GM12878 (cell line): ENCODE measurements around the gene DCPS. TPM values are rescaled to one million over a fixed set of nuclear protein-coding genes. Genes with fewer than 3 reads are reported as not detected.

ENCODE experiments used
- CHD2 ChIP-seq: IDR thresholded peaks from 2 replicates; pipeline ENCODE4 v1.6.1; 2011; ENCODE audit warnings: low read depth, low read length, improper control_type of control experiment, borderline replicate concordance
- FOXK2 ChIP-seq: fragments of 450-650 bp; IDR thresholded peaks from 2 replicates; pipeline ENCODE4 v1.6.1; 2017; ENCODE audit warnings: mild to moderate bottlenecking, moderate library complexity
- HDAC2 ChIP-seq: fragments of 200-600 bp; sonication (generic); IDR thresholded peaks from 2 replicates; pipeline ENCODE4 v1.6.1; 2017
- NFYA ChIP-seq: IDR thresholded peaks from 2 replicates; pipeline ENCODE4 v1.6.1; 2011; ENCODE audit warnings: low read depth, mild to moderate bottlenecking, low read length, improper control_type of control experiment, borderline replicate concordance
- POLR2AphosphoS5 ChIP-seq: IDR thresholded peaks from 2 replicates; pipeline ENCODE4 v1.6.1; 2011; ENCODE audit warnings: mild to moderate bottlenecking, low read length, inconsistent platforms
- RAD21 ChIP-seq: IDR thresholded peaks from 2 replicates; pipeline ENCODE4 v1.6.1; 2011; ENCODE audit warnings: mild to moderate bottlenecking, low read depth, low read length, moderate library complexity; ENCODE audit not compliant: insufficient read depth
- RELA ChIP-seq: fragments of 450-650 bp; IDR thresholded peaks from 2 replicates; pipeline ENCODE4 v1.8.0; 2014; ENCODE audit warnings: borderline replicate concordance; ENCODE audit not compliant: partially characterized antibody
- SMAD1 ChIP-seq: fragments of 450-650 bp; IDR thresholded peaks from 2 replicates; pipeline ENCODE4 v1.6.1; 2018; ENCODE audit warnings: mild to moderate bottlenecking, low read depth; ENCODE audit not compliant: partially characterized antibody
- SMC3 ChIP-seq: IDR thresholded peaks from 2 replicates; pipeline ENCODE4 v1.6.1; 2011; ENCODE audit warnings: low read length, improper control_type of control experiment, borderline replicate concordance
- SUPT20H ChIP-seq: IDR thresholded peaks from 2 replicates; pipeline ENCODE4 v1.6.1; 2011; ENCODE audit warnings: low read depth, mild to moderate bottlenecking, low read length, moderate library complexity, borderline replicate concordance; ENCODE audit not compliant: control insufficient read depth
- ZZZ3 ChIP-seq: IDR thresholded peaks from 2 replicates; pipeline ENCODE4 v1.6.1; 2011; ENCODE audit warnings: low read depth; ENCODE audit not compliant: control insufficient read depth, insufficient read length
- polyA plus RNA-seq, 11 experiments: library from polyadenylated mRNA; depleted of rRNA in 4 of 11; unstranded in 6 of 11; stranded (reverse) in 5 of 11; fragments of >200 nt; fragmentation: Nextera tagmentation in 4 of 11; fragmentation: Illumina TruSeq in 1 of 11; extraction: Ambion mirVana in 4 of 11; extraction: Trizol in 1 of 11; gene quantifications; 1 replicate in 1 of 11; 2 replicates in 10 of 11; pipeline versions ENCODE4 v1.2.1 to v1.2.3, GENCODE V29; 2011 to 2016; ENCODE audit warnings: inconsistent platforms in 2 of 11, missing spikeins in 2 of 11, low read depth in 1 of 11
- total RNA-seq, 4 experiments: library from RNA; depleted of rRNA in 3 of 4; stranded (reverse); fragments of >200 nt in 3 of 4; fragmentation: Illumina TruSeq in 1 of 4; extraction: Trizol in 1 of 4; gene quantifications; 2 replicates each; pipeline versions ENCODE4 v1.2.1 to v1.2.3, GENCODE V29; 2013 to 2021
- TF ChIP-seq, protein P1 (sequence below): fragments of 450-650 bp; IDR thresholded peaks from 2 replicates; pipeline ENCODE4 v1.6.1; 2018; ENCODE audit warnings: borderline replicate concordance, mild to moderate bottlenecking; ENCODE audit not compliant: partially characterized antibody
- TF ChIP-seq, protein P2 (sequence below): fragments of 450-650 bp; IDR thresholded peaks from 2 replicates; pipeline ENCODE4 v1.6.1; 2017; ENCODE audit warnings: mild to moderate bottlenecking
- TF ChIP-seq, protein P3 (sequence below): IDR thresholded peaks from 2 replicates; pipeline ENCODE4 v1.6.1; 2011; ENCODE audit warnings: borderline replicate concordance, low read depth, mild to moderate bottlenecking, moderate library complexity, low read length; ENCODE audit not compliant: insufficient read depth, poor library complexity, severe bottlenecking

The DCPS gene
- total and polyA plus RNA-seq, 10 of the 15 experiments (the other 5 are each of a cell fraction or from before 2014, with no cell fraction given) = 23.5 to 101 (median 67.4) TPM

DNA sequence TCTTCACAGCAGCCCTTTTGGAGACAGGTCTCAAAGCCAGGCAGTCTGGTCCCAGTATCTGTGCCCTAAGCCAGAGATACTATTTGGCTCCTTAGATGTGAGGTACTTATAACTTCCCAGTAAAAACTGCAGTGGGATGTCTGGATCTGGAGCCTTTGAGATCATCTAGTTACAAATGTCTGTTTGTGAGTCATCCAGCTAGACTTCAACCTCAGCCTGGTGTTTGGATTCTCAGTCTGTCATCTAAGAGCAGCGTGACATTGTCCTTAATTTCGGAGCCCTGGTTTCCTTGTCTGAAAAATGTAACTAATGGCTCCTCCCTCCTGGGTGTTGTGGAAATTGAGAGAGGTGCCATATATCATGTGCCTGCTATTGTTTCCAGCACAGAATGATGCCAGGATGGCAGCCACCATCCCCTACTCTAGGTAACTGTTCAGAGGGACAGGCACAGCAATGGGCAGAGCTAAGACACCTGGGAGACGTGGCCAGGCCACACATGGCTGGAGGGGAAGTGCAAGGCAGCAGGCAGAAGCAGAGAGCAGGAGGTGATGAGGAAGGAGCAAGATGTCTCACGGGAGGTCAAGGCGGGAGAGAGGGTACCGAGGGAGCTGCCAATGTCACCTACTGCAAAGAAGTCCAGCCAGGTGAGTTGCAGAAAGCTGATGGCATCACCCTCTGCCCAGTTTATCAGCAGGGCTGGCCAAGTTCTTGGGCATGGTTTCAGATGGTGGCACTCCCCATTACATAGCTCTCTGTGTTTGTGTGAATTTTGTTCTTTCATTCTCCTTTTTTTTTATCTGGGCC lies 31.0 kb downstream of the DCPS start (continued):
- TF ChIP-seq, protein P1, sequence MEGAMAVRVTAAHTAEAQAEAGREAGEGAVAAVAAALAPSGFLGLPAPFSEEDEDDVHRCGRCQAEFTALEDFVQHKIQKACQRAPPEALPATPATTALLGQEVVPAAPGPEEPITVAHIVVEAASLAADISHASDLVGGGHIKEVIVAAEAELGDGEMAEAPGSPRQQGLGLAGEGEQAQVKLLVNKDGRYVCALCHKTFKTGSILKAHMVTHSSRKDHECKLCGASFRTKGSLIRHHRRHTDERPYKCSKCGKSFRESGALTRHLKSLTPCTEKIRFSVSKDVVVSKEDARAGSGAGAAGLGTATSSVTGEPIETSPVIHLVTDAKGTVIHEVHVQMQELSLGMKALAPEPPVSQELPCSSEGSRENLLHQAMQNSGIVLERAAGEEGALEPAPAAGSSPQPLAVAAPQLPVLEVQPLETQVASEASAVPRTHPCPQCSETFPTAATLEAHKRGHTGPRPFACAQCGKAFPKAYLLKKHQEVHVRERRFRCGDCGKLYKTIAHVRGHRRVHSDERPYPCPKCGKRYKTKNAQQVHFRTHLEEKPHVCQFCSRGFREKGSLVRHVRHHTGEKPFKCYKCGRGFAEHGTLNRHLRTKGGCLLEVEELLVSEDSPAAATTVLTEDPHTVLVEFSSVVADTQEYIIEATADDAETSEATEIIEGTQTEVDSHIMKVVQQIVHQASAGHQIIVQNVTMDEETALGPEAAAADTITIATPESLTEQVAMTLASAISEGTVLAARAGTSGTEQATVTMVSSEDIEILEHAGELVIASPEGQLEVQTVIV = no peak
- TF ChIP-seq HDAC2 (no peak), SUPT20H (no peak), POLR2AphosphoS5 (no peak), ZZZ3 (no peak), CHD2 (no peak), RAD21 (no peak), SMC3 (no peak), NFYA (no peak), FOXK2 (no peak), RELA (no peak), SMAD1 (no peak)
- TF ChIP-seq, protein P2, sequence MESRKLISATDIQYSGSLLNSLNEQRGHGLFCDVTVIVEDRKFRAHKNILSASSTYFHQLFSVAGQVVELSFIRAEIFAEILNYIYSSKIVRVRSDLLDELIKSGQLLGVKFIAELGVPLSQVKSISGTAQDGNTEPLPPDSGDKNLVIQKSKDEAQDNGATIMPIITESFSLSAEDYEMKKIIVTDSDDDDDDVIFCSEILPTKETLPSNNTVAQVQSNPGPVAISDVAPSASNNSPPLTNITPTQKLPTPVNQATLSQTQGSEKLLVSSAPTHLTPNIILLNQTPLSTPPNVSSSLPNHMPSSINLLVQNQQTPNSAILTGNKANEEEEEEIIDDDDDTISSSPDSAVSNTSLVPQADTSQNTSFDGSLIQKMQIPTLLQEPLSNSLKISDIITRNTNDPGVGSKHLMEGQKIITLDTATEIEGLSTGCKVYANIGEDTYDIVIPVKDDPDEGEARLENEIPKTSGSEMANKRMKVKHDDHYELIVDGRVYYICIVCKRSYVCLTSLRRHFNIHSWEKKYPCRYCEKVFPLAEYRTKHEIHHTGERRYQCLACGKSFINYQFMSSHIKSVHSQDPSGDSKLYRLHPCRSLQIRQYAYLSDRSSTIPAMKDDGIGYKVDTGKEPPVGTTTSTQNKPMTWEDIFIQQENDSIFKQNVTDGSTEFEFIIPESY = no peak
- TF ChIP-seq, protein P3, sequence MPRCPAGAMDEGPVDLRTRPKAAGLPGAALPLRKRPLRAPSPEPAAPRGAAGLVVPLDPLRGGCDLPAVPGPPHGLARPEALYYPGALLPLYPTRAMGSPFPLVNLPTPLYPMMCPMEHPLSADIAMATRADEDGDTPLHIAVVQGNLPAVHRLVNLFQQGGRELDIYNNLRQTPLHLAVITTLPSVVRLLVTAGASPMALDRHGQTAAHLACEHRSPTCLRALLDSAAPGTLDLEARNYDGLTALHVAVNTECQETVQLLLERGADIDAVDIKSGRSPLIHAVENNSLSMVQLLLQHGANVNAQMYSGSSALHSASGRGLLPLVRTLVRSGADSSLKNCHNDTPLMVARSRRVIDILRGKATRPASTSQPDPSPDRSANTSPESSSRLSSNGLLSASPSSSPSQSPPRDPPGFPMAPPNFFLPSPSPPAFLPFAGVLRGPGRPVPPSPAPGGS = no peak
